GM21360 (cell line): Measurements from ENCODE around the gene MAPK7.

Source experiments
- ATAC-seq: cut with Tn5 transposase; IDR thresholded peaks from one replicate; pipeline ENCODE4 v1.9.1; 2021; ENCODE audit warnings: mild to moderate bottlenecking, moderate library complexity; ENCODE audit not compliant: unreplicated experiment

MAPK7 gene

GRCh38 chr17:19392303-19392702 is 14.0 kb downstream of the MAPK7 start:
- no peak for ATAC-seq

GRCh38 chr17:19397556-19398041 is 19.3 kb downstream of the MAPK7 start:
- no peak for ATAC-seq

- no peak for ATAC-seq
Observed at GRCh38 chr17:19398301-19399181, 20.2 kb downstream of the MAPK7 start.

GRCh38 chr17:19399750-19400450 is 21.6 kb downstream of the MAPK7 start:
- no peak for ATAC-seq

- ATAC-seq: no peak
Observed at GRCh38 chr17:19401321-19402010, 23.2 kb downstream of the MAPK7 start.

GRCh38 chr17:19402171-19402570 is 23.9 kb downstream of the MAPK7 start:
- ATAC-seq: no peak

- ATAC-seq: no peak
Observed at GRCh38 chr17:19403021-19403420, 24.7 kb downstream of the MAPK7 start.

- no peak for ATAC-seq
Observed at GRCh38 chr17:19404264-19404663, 26.0 kb downstream of the MAPK7 start.

- ATAC-seq: no peak
Observed at GRCh38 chr17:19405114-19405513, 26.8 kb downstream of the MAPK7 start.

- ATAC-seq: no peak
Observed at GRCh38 chr17:19407601-19408345, 29.5 kb downstream of the MAPK7 start.

- no peak for ATAC-seq
Observed at GRCh38 chr17:19408346-19408710, 30.0 kb downstream of the MAPK7 start.

GRCh38 chr17:19409066-19409465 is 30.8 kb downstream of the MAPK7 start:
- no peak for ATAC-seq

GRCh38 chr17:19409509-19409908 is 31.2 kb downstream of the MAPK7 start:
- ATAC-seq: no peak

GRCh38 chr17:19410091-19410490 is 31.8 kb downstream of the MAPK7 start:
- ATAC-seq: no peak

- no peak for ATAC-seq
Observed at GRCh38 chr17:19410875-19411620, 32.8 kb downstream of the MAPK7 start, which contains the start of gene RNF112. RNF112 (plus strand) TSS chr17:19411232; CDS start chr17:19411409, 177 bp downstream.

- no peak for ATAC-seq
Observed at GRCh38 chr17:19411631-19412030, 33.3 kb downstream of the MAPK7 start.

GRCh38 chr17:19412510-19412909 is 34.2 kb downstream of the MAPK7 start:
- no peak for ATAC-seq

- no peak for ATAC-seq
Observed at GRCh38 chr17:19412984-19413383, 34.7 kb downstream of the MAPK7 start.

GRCh38 chr17:19413761-19414160 is 35.5 kb downstream of the MAPK7 start:
- ATAC-seq: no peak
